HEK293 (cell line): ENCODE results near the gene LRRC23.

Source experiments
- AEBP2 ChIP-seq: fragments of 450-650 bp; formaldehyde crosslinking; IDR thresholded peaks from 2 replicates; pipeline ENCODE4 v1.5.1; 2016; ENCODE audit warnings: missing biosample characterization, missing genetic modification characterization, borderline replicate concordance
- HOXD13 ChIP-seq: sonication (generic); formaldehyde crosslinking; IDR thresholded peaks from 2 replicates; pipeline ENCODE4 v1.8.0; 2022; ENCODE audit warnings: missing genetic modification reagents, borderline replicate concordance
- KLF8 ChIP-seq: fragments of 450-650 bp; formaldehyde crosslinking; IDR thresholded peaks from 2 replicates; pipeline ENCODE4 v1.5.1; 2016; ENCODE audit warnings: missing biosample characterization, missing genetic modification characterization
- PRDM6 ChIP-seq: fragments of 450-650 bp; formaldehyde crosslinking; IDR thresholded peaks from 2 replicates; pipeline ENCODE4 v1.5.1; 2017; ENCODE audit warnings: missing biosample characterization, missing genetic modification characterization
- SCRT2 ChIP-seq: fragments of 450-650 bp; formaldehyde crosslinking; IDR thresholded peaks from 2 replicates; pipeline ENCODE4 v1.5.1; 2016; ENCODE audit warnings: missing biosample characterization, missing genetic modification characterization
- YY2 ChIP-seq: fragments of 450-650 bp; formaldehyde crosslinking; IDR thresholded peaks from 2 replicates; pipeline ENCODE4 v1.5.1; 2016; ENCODE audit warnings: missing biosample characterization, missing genetic modification characterization
- ZBTB48 ChIP-seq: fragments of 450-650 bp; formaldehyde crosslinking; IDR thresholded peaks from 2 replicates; pipeline ENCODE4 v1.5.1; 2016; ENCODE audit warnings: missing biosample characterization, missing genetic modification characterization
- ZFHX2 ChIP-seq: fragments of 450-650 bp; formaldehyde crosslinking; conservative IDR thresholded peaks from 2 replicates; pipeline ENCODE4 v1.5.1; 2016; ENCODE audit warnings: missing biosample characterization, missing genetic modification characterization
- ZFP3 ChIP-seq: fragments of 450-650 bp; formaldehyde crosslinking; IDR thresholded peaks from 2 replicates; pipeline ENCODE4 v1.5.1; 2016; ENCODE audit warnings: low read depth, missing biosample characterization, missing genetic modification characterization
- ZNF132 ChIP-seq: fragments of 450-650 bp; formaldehyde crosslinking; IDR thresholded peaks from 2 replicates; pipeline ENCODE4 v1.5.1; 2017; ENCODE audit warnings: missing biosample characterization, missing genetic modification characterization, borderline replicate concordance
- ZNF174 ChIP-seq: fragments of 450-650 bp; formaldehyde crosslinking; IDR thresholded peaks from 2 replicates; pipeline ENCODE4 v1.5.0; 2017; ENCODE audit warnings: missing biosample characterization, mild to moderate bottlenecking, missing genetic modification characterization
- ZNF2 ChIP-seq: fragments of 450-650 bp; formaldehyde crosslinking; IDR thresholded peaks from 2 replicates; pipeline ENCODE4 v1.5.1; 2016; ENCODE audit warnings: missing biosample characterization, missing genetic modification characterization
- ZNF221 ChIP-seq: fragments of 450-650 bp; formaldehyde crosslinking; IDR thresholded peaks from 2 replicates; pipeline ENCODE4 v1.5.1; 2017; ENCODE audit warnings: missing biosample characterization, missing genetic modification characterization, borderline replicate concordance
- ZNF223 ChIP-seq: fragments of 450-650 bp; formaldehyde crosslinking; IDR thresholded peaks from 2 replicates; pipeline ENCODE4 v1.5.1; 2016; ENCODE audit warnings: missing biosample characterization, missing genetic modification characterization
- ZNF23 ChIP-seq: fragments of 450-650 bp; formaldehyde crosslinking; IDR thresholded peaks from 2 replicates; pipeline ENCODE4 v1.5.1; 2016; ENCODE audit warnings: missing biosample characterization, missing genetic modification characterization, borderline replicate concordance
- ZNF280D ChIP-seq: fragments of 450-650 bp; formaldehyde crosslinking; IDR thresholded peaks from 2 replicates; pipeline ENCODE4 v1.5.1; 2016; ENCODE audit warnings: missing biosample characterization, missing genetic modification characterization
- ZNF311 ChIP-seq: fragments of 450-650 bp; formaldehyde crosslinking; IDR thresholded peaks from 2 replicates; pipeline ENCODE4 v1.5.1; 2017; ENCODE audit warnings: missing biosample characterization, missing genetic modification characterization, borderline replicate concordance
- ZNF362 ChIP-seq: fragments of 450-650 bp; formaldehyde crosslinking; IDR thresholded peaks from 2 replicates; pipeline ENCODE4 v1.5.1; 2016; ENCODE audit warnings: missing biosample characterization, missing genetic modification characterization
- ZNF501 ChIP-seq: fragments of 450-650 bp; formaldehyde crosslinking; IDR thresholded peaks from 2 replicates; pipeline ENCODE4 v1.5.1; 2016; ENCODE audit warnings: missing biosample characterization, missing genetic modification characterization
- ZNF518A ChIP-seq: fragments of 450-650 bp; formaldehyde crosslinking; conservative IDR thresholded peaks from 2 replicates; pipeline ENCODE4 v1.5.1; 2016; ENCODE audit warnings: low read depth, missing biosample characterization, missing genetic modification characterization
- ZNF521 ChIP-seq: fragments of 450-650 bp; formaldehyde crosslinking; IDR thresholded peaks from 2 replicates; pipeline ENCODE4 v1.5.1; 2017; ENCODE audit warnings: missing biosample characterization, mild to moderate bottlenecking, missing genetic modification characterization
- ZNF571 ChIP-seq: fragments of 450-650 bp; formaldehyde crosslinking; IDR thresholded peaks from 2 replicates; pipeline ENCODE4 v1.5.0; 2017; ENCODE audit warnings: missing biosample characterization, missing genetic modification characterization
- ZNF624 ChIP-seq: fragments of 450-650 bp; formaldehyde crosslinking; IDR thresholded peaks from 2 replicates; pipeline ENCODE4 v1.5.1; 2017; ENCODE audit warnings: missing biosample characterization, missing genetic modification characterization
- ZSCAN5A ChIP-seq: fragments of 450-650 bp; formaldehyde crosslinking; IDR thresholded peaks from 2 replicates; pipeline ENCODE4 v1.5.1; 2016; ENCODE audit warnings: missing biosample characterization, missing genetic modification characterization

Gene LRRC23

GRCh38 chr12:6890789-6891645 lies 13.6 kb upstream of the LRRC23 start (continued):
- no peak for TF ChIP-seq ZNF223
- TF ChIP-seq ZNF311 (tag by site-specific recombination) = no peak
- no peak for TF ChIP-seq ZNF521 (tag by site-specific recombination)
- TF ChIP-seq ZNF571 (tag by site-specific recombination) = no peak
- TF ChIP-seq ZNF362 (tag by site-specific recombination) = 0 out of 2 replicates have a peak, but pooled peaks have one; percentile 49
- 0 out of 2 replicates have a peak, but pooled peaks have one; percentile 58 for TF ChIP-seq ZNF280D (tag by site-specific recombination)
- TF ChIP-seq AEBP2 = no peak
- no peak for TF ChIP-seq ZFP3 (tag by site-specific recombination)
- TF ChIP-seq ZNF132 (tag by site-specific recombination) = 0 out of 2 replicates have a peak, but pooled peaks have one; percentile 20
- no peak for TF ChIP-seq HOXD13 (CRISPR knock-in tag)
- TF ChIP-seq ZFHX2 = peak; percentile 96
- peak; percentile 48; the same call in 1 of the 2 replicates for TF ChIP-seq ZNF501 (tag by site-specific recombination)
- peak; percentile 85 for TF ChIP-seq KLF8 (tag by site-specific recombination)
- TF ChIP-seq ZNF23 = no peak
- TF ChIP-seq PRDM6 (tag by site-specific recombination) = 0 out of 2 replicates have a peak, but pooled peaks have one; percentile 15
- TF ChIP-seq ZNF174 = no peak
- TF ChIP-seq ZNF624 = no peak
- TF ChIP-seq SCRT2 (tag by site-specific recombination) = no peak
- no peak for TF ChIP-seq ZNF221 (tag by site-specific recombination)
- no peak for TF ChIP-seq ZSCAN5A (tag by site-specific recombination)
- no peak for TF ChIP-seq ZNF2 (tag by site-specific recombination)
- TF ChIP-seq YY2 (tag by site-specific recombination) = no peak
- no peak for TF ChIP-seq ZBTB48 (tag by site-specific recombination)
- 0 out of 2 replicates have a peak, but pooled peaks have one; percentile 10 for TF ChIP-seq ZNF518A (tag by site-specific recombination)
